ENCODE measurements around the gene PKN2.
"Not testable (repeated sequence)": the region's sequence is repeated elsewhere in the genome, so short reads cannot be mapped to it uniquely, and the experiment has no call there.

DNA sequence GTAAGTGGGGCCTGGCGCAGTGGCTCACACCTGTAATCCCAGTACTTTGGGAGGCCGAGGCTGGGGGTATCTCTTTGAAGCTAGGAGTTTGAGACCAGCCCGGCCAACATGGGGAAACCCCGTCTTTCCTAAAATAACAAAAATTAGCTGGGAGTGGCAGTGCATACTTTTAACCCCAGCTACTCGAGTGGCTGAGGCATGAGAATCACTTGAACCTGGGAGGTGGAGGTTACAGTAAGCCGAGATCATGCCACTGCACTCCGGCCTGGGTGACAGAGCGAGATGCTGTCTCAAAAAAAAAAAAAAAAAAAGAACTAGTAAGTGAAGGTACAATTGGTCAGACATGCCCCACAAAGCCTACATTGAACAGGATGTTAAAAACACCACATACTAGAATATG is 196.6 kb downstream of the PKN2 start:
- not testable (repeated sequence) for TF ChIP-seq CTCF (IDR thresholded peaks at IDR 0.05); AFF4 (CRISPR knock-in tag; IDR thresholded peaks at IDR 0.05; ENCODE audit: borderline replicate concordance); MAX (CRISPR knock-in tag; IDR thresholded peaks at IDR 0.05); GABPB1 (CRISPR knock-in tag; IDR thresholded peaks at IDR 0.05); JUN (CRISPR knock-in tag; IDR thresholded peaks at IDR 0.05); MLX (CRISPR knock-in tag; IDR thresholded peaks at IDR 0.05); NR3C1 (CRISPR knock-in tag; conservative IDR thresholded peaks at IDR 0.05; ENCODE audit: low read depth); ESRRA (CRISPR knock-in tag; IDR thresholded peaks at IDR 0.05; ENCODE audit: borderline replicate concordance); SP1 (CRISPR knock-in tag; conservative IDR thresholded peaks at IDR 0.05)

Measured in WTC11 (cell line).